Loucy (cell line): ENCODE results near the gene WASF2.

Experiments used
- H2AFZ ChIP-seq: fragments of 200-600 bp; sonication (generic); 2 replicates; pipeline ENCODE4 v1.6.0; 2016; ENCODE audit warnings: antibody characterized with exemption, mild to moderate bottlenecking, low read length, moderate library complexity
- H3F3A ChIP-seq: fragments of 200-600 bp; 2 replicates; pipeline ENCODE4 v1.6.0; 2016; ENCODE audit warnings: antibody characterized with exemption, low read depth, mild to moderate bottlenecking
- H3K27me3 ChIP-seq: fragments of 200-600 bp; sonication (generic); 2 replicates; pipeline ENCODE4 v1.6.1; 2014; ENCODE audit warnings: low read length, mild to moderate bottlenecking; ENCODE audit not compliant: insufficient read depth, poor library complexity, severe bottlenecking
- H3K36me3 ChIP-seq: fragments of 200-600 bp; sonication (generic); 2 replicates; pipeline ENCODE4 v1.6.1; 2016; ENCODE audit warnings: low read length; ENCODE audit not compliant: insufficient read depth
- H3K4me1 ChIP-seq: fragments of 200-600 bp; sonication (generic); 2 replicates; pipeline ENCODE4 v1.5.1; 2014; ENCODE audit warnings: low read length, mild to moderate bottlenecking; ENCODE audit not compliant: insufficient read depth, poor library complexity, severe bottlenecking
- H3K4me2 ChIP-seq: fragments of 200-600 bp; sonication (generic); 2 replicates; pipeline ENCODE4 v1.6.0; 2014; ENCODE audit warnings: antibody characterized with exemption, low read length, low read depth, mild to moderate bottlenecking; ENCODE audit not compliant: poor library complexity, severe bottlenecking
- H3K4me3 ChIP-seq: fragments of 200-600 bp; sonication (generic); 2 replicates; pipeline ENCODE4 v1.5.1; 2014; ENCODE audit warnings: low read length, mild to moderate bottlenecking, mixed read lengths; ENCODE audit not compliant: poor library complexity, severe bottlenecking
- H3K79me2 ChIP-seq: fragments of 200-600 bp; sonication (generic); 2 replicates; pipeline ENCODE4 v1.6.1; 2014; ENCODE audit warnings: low read length; ENCODE audit not compliant: insufficient read depth
- H3K9ac ChIP-seq: fragments of 200-600 bp; sonication (generic); 2 replicates; pipeline ENCODE4 v1.6.0; 2014; ENCODE audit warnings: mild to moderate bottlenecking, low read depth, low read length, moderate library complexity; ENCODE audit not compliant: poor library complexity, severe bottlenecking
- H3K9me2 ChIP-seq: fragments of 200-600 bp; sonication (generic); replicated peaks from 2 replicates; pipeline ENCODE4 v1.6.1; 2016; ENCODE audit warnings: low read depth, low read length, mixed read lengths
- H3K9me3 ChIP-seq: fragments of 200-600 bp; sonication (generic); 2 replicates; pipeline ENCODE4 v1.6.1; 2014; ENCODE audit warnings: mild to moderate bottlenecking, antibody characterized with exemption, low read length, low read depth; ENCODE audit not compliant: insufficient read depth
- H4K20me1 ChIP-seq: fragments of 200-600 bp; sonication (generic); 2 replicates; pipeline ENCODE4 v1.6.0; 2014; ENCODE audit warnings: antibody characterized with exemption, low read length, mild to moderate bottlenecking; ENCODE audit not compliant: insufficient read depth, poor library complexity, severe bottlenecking
- EZH2phosphoT487 ChIP-seq: fragments of 200-600 bp; IDR thresholded peaks from 2 replicates; pipeline ENCODE4 v1.6.1; 2018; ENCODE audit warnings: antibody characterized with exemption, mild to moderate bottlenecking, moderate library complexity, borderline replicate concordance
- TF ChIP-seq, protein P1 (sequence below): fragments of 200-600 bp; sonication (generic); conservative IDR thresholded peaks from 2 replicates; pipeline ENCODE4 v1.5.1; 2014; ENCODE audit warnings: mild to moderate bottlenecking, antibody characterized with exemption, low read length

WASF2 gene

DNA sequence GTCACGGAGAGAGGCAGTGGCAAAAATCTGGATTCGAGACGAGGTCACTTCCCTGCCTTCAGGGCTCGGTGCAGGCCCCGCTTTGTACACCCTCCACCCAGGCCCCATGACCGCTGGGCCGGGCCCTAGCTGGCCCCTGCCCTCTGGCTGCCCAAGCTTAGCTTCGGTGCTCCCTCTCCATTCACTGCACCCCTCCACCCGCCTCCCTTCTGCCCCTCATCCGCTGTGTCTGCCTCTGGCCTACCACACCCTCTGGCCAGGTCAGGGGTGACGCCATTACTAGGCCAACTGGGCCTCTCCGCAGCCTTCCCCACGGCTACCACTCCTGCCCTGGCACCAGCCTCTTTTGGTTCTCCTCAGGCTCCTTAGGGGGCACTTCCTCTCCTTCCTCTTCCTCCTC is 106.3 kb downstream of the WASF2 start:
- no peak for TF ChIP-seq EZH2phosphoT487
- TF ChIP-seq, protein P1, sequence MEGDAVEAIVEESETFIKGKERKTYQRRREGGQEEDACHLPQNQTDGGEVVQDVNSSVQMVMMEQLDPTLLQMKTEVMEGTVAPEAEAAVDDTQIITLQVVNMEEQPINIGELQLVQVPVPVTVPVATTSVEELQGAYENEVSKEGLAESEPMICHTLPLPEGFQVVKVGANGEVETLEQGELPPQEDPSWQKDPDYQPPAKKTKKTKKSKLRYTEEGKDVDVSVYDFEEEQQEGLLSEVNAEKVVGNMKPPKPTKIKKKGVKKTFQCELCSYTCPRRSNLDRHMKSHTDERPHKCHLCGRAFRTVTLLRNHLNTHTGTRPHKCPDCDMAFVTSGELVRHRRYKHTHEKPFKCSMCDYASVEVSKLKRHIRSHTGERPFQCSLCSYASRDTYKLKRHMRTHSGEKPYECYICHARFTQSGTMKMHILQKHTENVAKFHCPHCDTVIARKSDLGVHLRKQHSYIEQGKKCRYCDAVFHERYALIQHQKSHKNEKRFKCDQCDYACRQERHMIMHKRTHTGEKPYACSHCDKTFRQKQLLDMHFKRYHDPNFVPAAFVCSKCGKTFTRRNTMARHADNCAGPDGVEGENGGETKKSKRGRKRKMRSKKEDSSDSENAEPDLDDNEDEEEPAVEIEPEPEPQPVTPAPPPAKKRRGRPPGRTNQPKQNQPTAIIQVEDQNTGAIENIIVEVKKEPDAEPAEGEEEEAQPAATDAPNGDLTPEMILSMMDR, result no peak
- Histone ChIP-seq H3K9me3 (no peaks in the 10 kb centered on the region), H3K4me2 (no peak overlapping the region), H3K9me2 (no peaks in the 10 kb centered on the region), H3K79me2 (no peaks in the 10 kb centered on the region), H4K20me1 (no peaks in the 10 kb centered on the region), H3K36me3 (no peaks in the 10 kb centered on the region), H3K4me1 (no peaks in the 10 kb centered on the region), H3K27me3 (no peaks in the 10 kb centered on the region), H3K4me3 (no peak overlapping the region), H3F3A (no peaks in the 10 kb centered on the region), H3K9ac (no peak overlapping the region), H2AFZ (no peak overlapping the region)

DNA sequence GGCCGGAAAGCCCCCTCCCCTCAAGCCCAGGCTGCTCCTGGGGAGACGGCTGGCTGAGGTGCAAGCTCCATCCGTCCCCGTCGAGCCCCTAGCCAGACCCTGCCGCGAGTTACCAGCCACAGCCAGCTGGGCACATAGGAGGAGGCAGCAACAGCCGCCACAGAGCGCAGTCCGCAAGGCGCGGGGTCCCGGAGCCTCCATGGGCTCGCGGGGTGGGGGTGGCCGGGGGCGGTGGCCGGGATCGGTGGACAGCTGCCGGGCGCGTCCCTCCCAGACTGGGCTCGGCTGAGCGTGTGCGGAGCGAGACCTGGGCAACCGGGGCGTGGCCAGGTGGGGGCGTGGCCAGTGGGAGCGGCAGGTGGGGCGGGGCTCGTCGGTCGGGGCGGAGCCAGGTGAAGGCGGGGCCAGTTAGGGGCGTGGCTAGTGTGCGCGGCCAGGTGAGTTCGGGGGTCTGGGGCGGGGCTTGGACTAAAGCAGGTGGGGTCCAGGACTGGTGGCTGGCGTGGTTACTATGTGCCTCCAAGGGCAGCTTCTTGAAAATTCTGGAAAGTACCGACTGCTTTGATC is 106.8 kb downstream of the WASF2 start, which contains the start of gene CD164L2:
CD164L2 (minus strand) TSS at position 295 of the 567 bp plus-strand sequence; CDS start at position 201, 94 bp downstream.
- Histone ChIP-seq H3K9me3 (no peaks in the 10 kb centered on the region), H2AFZ (no peak within 1 kb of the TSS), H4K20me1 (no peaks in the 10 kb centered on the region), H3K4me2 (no peak within 1 kb of the TSS), H3K9ac (no peak within 1 kb of the TSS), H3K4me3 (no peak within 1 kb of the TSS), H3K27me3 (no peaks in the 10 kb centered on the region), H3K79me2 (no peaks in the 10 kb centered on the region), H3K36me3 (no peaks in the 10 kb centered on the region), H3F3A (no peaks in the 10 kb centered on the region), H3K4me1 (no peaks in the 10 kb centered on the region), H3K9me2 (no peaks in the 10 kb centered on the region)
- TF ChIP-seq, protein P1, result no peak
- TF ChIP-seq EZH2phosphoT487, result no peak

DNA sequence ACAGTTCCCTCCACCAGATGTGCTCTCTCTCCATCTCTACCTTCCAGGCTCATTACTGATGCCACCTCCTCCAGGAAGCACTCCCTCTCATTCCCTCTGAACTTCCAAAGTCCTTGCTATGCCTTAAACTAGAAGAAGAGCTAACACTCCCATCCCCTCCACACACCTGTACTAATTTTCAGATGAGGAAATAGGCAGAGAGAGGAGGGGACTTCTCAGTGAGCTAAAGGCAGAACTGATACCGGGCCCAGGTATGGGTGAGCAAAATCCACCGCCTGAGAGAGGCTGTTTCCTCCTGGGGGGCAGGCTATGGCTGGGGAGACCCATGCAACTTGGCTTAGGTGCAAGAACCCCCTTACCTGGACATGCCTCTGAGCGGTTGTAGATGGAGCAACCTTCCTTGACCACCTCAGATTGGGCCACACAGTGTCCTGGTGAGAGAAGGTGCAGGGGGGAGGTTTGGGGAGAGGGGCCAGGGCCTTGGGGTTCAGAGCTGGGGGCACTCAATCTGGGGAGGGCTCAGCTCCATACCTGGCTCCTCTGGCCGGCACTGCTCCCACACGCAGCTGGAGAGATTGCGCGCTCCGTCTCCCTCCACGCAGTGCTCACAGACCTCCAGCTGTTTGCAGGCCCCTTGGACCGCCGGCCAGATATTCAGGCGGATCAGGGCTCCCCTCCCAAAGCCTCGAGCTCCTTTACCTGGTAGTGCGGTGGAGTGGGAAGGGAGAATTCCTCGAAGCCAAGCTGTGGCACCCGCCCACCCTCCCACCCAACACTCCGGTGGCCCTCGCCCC is 107.8 kb downstream of the WASF2 start:
- no peaks in the 10 kb centered on the region for H3K4me1 ChIP-seq
- no peak overlapping the region for H2AFZ ChIP-seq
- H3K4me2 ChIP-seq, result no peak overlapping the region
- TF ChIP-seq, protein P1, result no peak
- TF ChIP-seq EZH2phosphoT487, result no peak
- H3K27me3 ChIP-seq, result no peaks in the 10 kb centered on the region
- H3K9me3 ChIP-seq, result no peaks in the 10 kb centered on the region
- H3K36me3 ChIP-seq, result no peaks in the 10 kb centered on the region
- H4K20me1 ChIP-seq, result no peaks in the 10 kb centered on the region
- no peaks in the 10 kb centered on the region for H3K79me2 ChIP-seq
- no peak overlapping the region for H3K9ac ChIP-seq
- no peak overlapping the region for H3K4me3 ChIP-seq
- H3K9me2 ChIP-seq, result no peaks in the 10 kb centered on the region
- no peaks in the 10 kb centered on the region for H3F3A ChIP-seq
